GM13976 (cell line): ENCODE measurements around the gene BPNT1.
A peak's percentile ranks its signal among the peaks of the same experiment; 100 is the strongest.

Experiments used
- DNase-seq: peaks from one replicate; pipeline ENCODE4 v3.0.0; 2012; ENCODE audit warnings: low spot score
- CTCF ChIP-seq: IDR thresholded peaks from 2 replicates; pipeline ENCODE4 v1.5.1; 2012; ENCODE audit warnings: borderline replicate concordance, mild to moderate bottlenecking; ENCODE audit not compliant: insufficient read depth; ENCODE audit errors: extremely low read depth, missing control alignments, control extremely low read depth
- in situ Hi-C: fragments of 300-500 bp; cut with MboI; formaldehyde crosslinking; loops from one replicate; pipeline ENCODE4 v1.12.0; 2022; ENCODE audit warnings: low sequenced_read_pairs, mixed read lengths, inconsistent platforms; ENCODE audit not compliant: unreplicated experiment

The BPNT1 gene

GRCh38 chr1:220032911-220033310, 56.7 kb downstream of the BPNT1 start:
- no peak for DNase-seq
- in situ Hi-C loops, result no loop called here
- no peak for TF ChIP-seq CTCF

- no peak for TF ChIP-seq CTCF
- DNase-seq, result no peak
- in situ Hi-C loops, result no loop called here
Observed at GRCh38 chr1:220031287-220031686, 58.3 kb downstream of the BPNT1 start.

GRCh38 chr1:220028346-220028895, 61.2 kb downstream of the BPNT1 start:
- no peak for DNase-seq
- in situ Hi-C loops, result no loop called here
- TF ChIP-seq CTCF, result no peak

GRCh38 chr1:220019071-220019470, 70.5 kb downstream of the BPNT1 start:
- in situ Hi-C loops, result no loop called here

GRCh38 chr1:220013497-220013896, 76.1 kb downstream of the BPNT1 start:
- in situ Hi-C loops, result no loop called here
- DNase-seq, result peak; percentile 22
- TF ChIP-seq CTCF, result no peak

More at GRCh38 chr1:220019071-220019470, 70.5 kb downstream of the BPNT1 start:
- no peak for DNase-seq
- no peak for TF ChIP-seq CTCF

- no peak for DNase-seq
- in situ Hi-C loops, result no loop called here
- TF ChIP-seq CTCF, result no peak
Observed at GRCh38 chr1:220012259-220012658, 77.3 kb downstream of the BPNT1 start.

GRCh38 chr1:220011620-220012019, 78.0 kb downstream of the BPNT1 start:
- no peak for TF ChIP-seq CTCF
- in situ Hi-C loops, result no loop called here
- no peak for DNase-seq
